Stimulated activated CD4-positive, alpha-beta T cell treated with anti-CD3 and anti-CD28 coated beads, Interleukin-4, amount 100 ng/mL, for 48 hours (primary cell): ENCODE measurements around the gene WDR18.
A peak's percentile ranks its signal among the peaks of the same experiment; 100 is the strongest.

Experiments used
- DNase-seq, 2 donors: peaks; one replicate each; pipeline ENCODE4 v3.0.0-alpha.2; 2020; ENCODE audit warnings: low read depth in 2 of 2

Gene WDR18

DNA sequence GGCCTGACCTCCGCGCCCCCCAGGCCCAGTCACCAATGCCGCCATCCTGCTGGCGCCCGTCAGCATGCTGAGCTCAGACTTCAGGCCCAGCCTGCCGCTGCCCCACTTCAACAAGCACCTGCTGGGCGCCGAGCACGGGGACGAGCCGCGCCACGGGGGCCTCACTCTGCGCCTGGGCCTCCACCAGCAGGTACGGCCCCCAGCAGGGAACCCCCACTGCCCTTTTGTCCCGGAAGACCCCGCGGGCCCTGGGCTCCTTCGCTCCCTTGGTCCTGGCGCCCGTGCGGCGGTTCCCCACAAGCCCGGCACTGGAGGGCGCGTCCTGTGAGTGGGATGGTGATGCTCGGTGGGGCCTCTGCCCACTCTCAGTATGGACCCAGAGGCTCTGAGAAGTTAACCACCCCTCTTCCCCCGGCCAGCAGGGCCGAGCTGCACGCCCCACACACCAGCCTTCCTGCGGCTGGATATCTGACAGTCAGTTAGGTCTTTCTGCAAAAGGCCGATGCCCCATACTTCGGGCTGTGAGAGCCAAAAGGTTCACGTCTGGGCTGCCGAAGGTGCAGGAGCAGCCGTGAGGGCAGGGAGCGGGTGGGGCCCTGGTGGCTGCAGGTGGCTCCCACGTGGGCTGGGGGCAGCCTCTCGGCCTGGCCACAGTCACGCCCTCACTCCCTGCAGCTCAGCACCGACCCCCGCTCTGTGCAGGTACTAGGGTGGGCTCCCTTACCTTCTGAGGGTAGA is 8.0 kb downstream of the WDR18 start:
- DNase-seq: no peak

DNA sequence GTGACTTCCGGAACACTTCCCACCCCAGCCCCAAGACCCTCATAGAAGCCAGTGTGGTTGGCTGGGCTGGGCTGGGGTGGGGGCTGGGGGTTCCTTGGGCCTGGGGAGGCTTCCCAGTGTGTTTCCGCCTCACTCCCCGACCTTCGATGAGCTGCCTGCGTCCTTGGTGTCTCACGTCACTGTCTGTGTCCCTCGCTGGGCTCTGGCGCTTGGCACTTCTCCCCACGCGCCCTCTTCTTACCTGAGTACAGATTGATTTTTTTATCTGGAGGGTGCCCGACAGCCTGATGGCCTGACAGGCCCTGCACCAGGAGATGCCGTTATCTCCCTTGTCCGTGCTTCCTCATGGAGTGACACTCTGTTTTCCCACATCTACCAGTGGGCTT is 8.5 kb downstream of the WDR18 start:
- no peak for DNase-seq

DNA sequence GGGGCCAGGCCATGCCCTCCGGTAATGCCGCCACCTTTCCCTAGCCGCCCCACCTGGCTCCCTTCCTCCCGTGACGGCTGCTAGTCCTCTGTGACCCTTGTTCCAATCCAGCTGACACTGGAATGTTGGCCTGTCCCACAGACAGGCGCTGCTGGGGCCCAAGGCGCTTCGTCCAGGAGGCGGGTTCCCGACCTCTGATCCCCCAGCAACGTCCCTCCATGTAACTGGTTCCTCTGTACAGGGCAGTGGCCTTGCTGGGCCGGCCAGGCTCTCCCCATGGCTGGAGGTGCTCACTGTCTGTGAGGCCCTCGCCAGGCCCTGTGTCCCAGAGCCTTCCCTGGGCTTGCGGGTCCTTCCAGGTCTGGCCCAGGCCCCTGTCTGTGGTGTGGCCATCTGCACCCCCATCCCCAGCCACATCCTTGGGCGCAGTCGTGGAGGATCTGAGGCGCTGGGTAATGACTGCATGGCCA is 9.3 kb downstream of the WDR18 start:
- no peak for DNase-seq

DNA sequence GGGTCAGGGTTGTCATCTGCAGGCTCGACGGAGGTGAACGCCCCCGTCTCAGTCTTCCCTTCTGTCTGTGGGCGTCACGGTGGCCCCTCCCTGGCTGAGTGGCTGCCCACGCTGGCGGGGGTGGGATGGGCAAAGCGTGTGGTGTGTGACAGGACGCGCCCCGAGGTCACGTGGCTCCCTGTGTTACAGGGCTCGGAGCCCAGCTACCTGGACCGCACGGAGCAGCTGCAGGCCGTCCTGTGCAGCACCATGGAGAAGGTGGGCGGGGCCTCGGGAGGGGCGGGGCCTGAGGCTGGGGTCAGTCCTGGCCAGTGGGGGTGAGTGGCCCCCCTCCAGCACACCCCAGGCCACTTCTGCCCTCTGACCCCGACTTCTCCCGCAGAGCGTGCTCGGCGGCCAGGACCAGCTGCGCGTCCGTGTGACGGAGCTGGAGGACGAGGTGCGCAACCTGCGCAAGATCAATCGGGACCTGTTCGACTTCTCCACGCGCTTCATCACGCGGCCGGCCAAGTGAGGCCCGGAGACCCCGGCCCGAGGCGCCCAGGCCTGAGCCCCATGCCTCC is 9.8 kb downstream of the WDR18 start:
- DNase-seq: no peak

DNA sequence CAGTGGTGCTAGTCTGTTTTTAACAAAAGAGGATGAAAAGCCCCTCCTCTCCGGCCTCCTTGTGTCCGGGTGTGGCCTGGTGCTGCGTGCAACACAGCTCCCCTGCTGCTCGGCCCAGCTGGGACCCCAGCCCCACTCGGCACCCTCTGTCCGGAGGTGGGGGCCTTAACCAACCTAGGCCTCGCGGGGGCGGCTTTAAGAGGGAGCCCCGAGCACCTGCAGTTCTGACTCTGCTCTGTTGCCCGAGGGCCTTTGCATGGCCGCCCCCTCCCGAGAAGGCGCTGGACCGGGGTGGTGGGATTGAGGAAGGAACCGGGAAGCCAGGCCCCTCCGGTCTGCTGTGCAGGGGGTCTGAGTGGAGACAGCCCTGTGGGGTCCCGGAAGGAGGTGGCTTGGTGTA is 10.4 kb downstream of the WDR18 start:
- DNase-seq: no peak

DNA sequence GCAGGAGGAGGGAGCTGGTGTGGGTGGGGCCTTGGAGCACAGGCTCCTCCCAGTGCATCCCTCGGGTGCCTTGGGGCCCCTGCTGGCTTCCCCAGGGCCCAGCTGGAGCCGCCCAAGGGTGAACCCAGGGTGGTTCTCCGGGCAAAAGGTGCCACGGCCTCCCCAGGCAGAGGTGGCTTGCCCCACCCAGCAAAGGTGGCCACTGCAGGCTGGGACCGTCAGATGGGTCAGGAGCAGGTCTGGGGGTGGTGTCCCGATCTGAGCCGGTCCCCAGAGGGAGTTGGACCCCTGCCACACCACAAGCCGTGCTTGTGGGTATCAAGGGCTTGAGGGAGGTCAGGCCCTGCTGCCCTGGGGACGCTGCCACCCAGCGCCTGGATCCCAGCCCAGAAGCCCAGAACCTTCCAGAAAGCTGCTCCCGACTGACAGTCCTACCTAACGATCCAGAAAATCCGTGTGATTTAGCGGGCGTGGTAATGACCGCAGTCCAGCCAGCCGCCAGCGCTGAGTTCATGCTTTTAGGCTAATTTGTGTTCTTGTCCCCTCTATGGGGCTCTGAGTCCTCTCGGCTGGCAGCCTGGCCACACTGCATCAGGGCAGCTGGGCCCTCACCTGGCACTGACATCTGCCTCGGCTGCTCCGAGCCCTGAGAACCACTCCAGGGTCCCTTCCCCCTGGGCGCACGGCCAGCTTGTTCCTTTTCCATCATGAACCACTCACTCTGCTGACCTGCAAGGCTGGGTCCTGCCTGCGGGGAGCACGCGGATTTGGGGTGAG is 11.1 kb downstream of the WDR18 start:
- DNase-seq: no peak

DNA sequence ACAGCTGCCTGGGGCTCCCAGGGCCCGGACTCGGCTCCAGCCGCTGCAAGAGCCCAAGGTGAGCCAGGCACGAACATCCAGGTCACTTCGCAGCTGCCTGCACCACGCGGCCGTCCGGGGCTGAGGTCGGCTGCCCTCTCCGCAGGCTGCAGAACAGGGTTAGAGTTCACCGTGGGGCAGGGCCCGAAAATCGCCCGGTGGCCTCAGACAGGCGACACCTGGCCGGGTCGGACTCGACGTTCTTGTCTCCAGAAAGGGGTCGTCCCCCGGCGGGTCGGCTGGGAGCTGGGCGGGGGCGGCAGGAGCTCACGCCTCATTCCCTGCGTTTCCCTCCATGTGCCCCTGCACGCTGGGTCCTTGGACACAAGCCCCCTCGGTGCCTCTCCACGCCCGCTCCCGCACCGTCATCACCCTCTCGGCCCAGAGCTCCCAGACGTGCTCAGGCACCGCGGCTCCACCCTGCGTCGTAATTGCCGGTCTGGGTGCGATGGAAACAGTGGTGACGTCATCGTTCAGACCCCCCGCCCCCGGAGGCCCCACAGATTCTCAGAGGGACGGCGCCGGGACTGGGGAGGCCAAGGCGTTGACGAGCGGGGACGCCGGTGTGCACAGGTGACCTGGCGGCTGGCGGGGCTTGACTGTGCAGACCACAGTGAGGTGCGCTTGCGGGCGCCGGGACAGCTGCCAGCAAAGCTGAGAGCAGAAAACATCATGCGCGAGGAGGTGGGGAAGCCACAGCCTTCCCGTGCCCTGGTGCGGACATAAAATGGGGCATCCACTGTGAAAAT is 12.1 kb downstream of the WDR18 start:
- peak; percentile 47 to 56 for DNase-seq

DNA sequence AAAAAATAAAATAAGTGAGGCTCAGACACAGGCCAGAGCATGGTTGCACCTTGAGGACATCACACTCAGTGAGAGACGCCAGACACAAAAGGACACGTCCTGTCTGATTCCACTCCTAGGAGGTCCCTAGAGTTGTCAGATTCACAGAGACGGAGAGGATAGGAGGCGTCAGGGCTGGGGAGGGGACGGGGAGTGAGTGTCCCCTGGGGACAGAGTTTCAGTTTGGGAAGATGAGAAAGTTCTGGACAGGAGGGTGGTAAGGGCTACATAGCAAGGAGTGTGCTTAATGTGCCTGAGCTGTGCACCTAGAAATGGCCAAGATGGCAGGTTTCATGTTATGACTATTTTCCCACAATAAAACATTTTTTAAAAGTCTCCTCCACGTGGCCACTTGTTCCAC is 13.9 kb downstream of the WDR18 start:
- DNase-seq: no peak

DNA sequence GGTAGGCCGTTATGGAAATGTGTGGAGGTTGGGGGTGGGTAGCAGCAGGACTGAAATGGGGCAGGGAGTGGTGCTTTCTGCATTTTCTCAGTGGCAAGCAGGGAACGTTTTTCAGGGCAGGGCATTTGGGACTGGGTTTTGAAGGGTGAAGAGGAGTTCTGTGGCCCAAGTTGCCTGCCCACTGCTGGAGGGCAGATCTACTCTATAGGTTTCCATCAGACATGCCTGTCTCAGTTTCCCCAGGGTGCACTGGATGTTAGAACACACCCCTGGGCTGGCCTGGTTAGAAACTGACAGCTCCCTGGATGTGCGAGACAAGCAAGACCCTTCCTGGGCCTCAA is 15.2 kb downstream of the WDR18 start:
- DNase-seq: no peak

DNA sequence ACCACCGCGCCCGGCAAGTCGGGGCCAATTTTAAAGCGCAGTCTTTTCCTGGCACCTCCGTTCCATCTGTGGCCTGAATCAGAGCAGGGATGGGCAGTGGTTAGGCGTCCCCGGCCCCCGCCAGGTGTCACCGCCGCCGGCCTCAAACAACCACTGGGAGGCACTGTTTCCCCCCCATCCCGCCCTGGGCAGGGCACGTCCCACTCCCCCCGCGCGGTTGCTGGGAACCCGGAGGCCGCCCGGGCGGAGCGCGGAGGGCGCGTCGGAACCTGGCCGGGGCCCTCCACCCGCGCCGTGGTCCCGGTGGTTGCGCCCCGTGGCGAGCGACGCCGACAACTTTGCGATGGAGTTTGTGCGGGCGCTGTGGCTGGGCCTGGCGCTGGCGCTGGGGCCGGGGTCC is 15.9 kb downstream of the WDR18 start, which contains the start of gene GRIN3B:
Gene GRIN3B, plus strand, starts transcription at position 325 of the 400 bp plus-strand sequence. Its CDS starts 19 bp downstream, at position 344.
- peak; percentile 66 to 70 for DNase-seq

DNA sequence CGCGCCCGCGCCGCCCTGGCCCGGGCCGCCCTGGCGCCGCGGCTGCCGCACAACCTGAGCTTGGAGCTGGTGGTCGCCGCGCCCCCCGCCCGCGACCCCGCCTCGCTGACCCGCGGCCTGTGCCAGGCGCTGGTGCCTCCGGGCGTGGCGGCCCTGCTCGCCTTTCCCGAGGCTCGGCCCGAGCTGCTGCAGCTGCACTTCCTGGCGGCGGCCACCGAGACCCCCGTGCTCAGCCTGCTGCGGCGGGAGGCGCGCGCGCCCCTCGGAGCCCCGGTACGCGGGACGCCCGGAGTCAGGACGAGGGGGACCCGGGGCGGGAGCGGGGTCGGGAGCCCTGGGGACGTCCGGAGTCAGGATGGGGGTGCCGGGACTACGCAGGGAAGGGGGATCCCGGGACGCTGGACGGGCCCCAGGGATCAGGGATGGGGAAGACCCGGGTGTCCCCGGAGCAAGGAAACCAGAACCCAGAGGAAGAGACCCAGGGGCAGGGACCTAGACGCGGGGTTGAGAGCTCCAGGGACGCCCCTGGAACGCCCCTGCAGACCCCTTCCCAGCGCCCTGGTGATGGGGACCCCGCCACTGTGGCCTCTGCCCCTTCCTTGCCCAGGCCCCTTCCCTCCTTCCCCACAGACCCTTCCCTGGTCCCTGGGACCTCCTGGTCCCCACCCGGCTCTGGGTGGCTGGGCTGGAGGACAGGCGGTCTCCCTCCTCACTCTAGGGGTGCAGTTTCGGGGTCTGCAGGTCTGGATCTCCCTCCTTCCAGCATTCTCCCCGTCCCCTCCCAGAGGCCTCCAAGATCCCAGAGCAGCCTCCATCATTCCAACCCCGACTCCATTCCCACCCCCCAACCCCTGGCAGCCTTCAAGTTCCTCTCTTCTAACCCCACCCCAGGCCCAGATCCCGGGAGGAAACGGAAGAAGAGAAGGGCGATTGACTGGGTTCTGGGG is 16.7 kb downstream of the WDR18 start:
- DNase-seq: no peak

DNA sequence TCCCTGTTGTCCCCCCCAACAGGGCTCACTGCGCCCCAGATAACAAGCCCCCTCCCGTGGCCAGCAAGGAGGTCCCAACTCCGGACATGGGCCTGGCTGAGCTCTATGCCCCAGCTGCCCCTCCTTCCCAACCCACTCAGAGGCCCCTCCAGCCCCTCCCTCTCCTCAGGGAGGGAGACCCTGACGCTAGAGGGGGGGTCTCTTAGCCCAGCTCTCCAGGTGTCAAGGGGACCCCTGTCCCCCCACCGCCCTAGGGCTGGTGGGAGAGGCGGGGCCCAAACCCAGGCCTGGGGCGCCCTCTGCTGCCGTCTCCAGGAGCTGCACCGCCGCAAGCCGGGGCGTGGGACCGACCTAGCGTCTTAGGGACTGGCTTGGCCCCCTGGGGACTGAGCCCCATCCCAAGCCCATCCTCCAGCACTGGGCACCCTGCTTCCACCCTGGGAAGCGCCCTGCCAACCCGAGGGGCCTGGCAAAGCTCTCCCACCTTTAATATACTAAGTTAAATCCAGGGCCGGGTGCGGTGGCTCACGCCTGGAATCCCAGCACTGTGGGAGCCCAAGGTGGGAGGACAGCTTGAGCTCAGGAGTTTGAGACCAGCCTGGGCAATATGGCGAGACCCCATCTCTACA is 17.5 kb downstream of the WDR18 start:
- DNase-seq: peak; percentile 49 to 68

DNA sequence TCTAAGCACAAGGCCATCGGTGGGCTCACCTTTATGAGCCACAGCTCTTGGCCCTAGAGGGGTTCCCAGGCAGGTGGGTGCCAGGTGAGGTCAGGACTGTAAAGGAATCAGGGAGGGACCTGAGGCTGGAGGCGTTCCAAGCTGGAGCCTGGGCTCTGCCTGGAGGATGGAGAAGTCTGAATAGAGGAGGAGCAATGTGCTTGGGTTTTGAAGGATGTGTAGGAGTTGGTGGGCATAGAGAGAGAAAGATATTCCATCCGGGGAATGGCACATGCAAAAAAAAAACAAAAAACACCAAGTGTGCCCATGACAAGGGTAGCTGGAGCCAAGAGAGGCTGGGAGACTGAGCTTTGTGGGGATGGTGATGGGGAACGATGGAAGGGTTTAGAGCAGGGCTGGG is 18.5 kb downstream of the WDR18 start:
- DNase-seq: no peak

DNA sequence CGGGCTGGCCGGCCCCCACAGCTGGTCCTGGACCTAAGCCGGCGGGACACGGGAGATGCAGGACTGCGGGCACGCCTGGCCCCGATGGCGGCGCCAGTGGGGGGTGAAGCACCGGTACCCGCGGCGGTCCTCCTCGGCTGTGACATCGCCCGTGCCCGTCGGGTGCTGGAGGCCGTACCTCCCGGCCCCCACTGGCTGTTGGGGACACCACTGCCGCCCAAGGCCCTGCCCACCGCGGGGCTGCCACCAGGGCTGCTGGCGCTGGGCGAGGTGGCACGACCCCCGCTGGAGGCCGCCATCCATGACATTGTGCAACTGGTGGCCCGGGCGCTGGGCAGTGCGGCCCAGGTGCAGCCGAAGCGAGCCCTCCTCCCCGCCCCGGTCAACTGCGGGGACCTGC is 19.1 kb downstream of the WDR18 start:
- DNase-seq: no peak

DNA sequence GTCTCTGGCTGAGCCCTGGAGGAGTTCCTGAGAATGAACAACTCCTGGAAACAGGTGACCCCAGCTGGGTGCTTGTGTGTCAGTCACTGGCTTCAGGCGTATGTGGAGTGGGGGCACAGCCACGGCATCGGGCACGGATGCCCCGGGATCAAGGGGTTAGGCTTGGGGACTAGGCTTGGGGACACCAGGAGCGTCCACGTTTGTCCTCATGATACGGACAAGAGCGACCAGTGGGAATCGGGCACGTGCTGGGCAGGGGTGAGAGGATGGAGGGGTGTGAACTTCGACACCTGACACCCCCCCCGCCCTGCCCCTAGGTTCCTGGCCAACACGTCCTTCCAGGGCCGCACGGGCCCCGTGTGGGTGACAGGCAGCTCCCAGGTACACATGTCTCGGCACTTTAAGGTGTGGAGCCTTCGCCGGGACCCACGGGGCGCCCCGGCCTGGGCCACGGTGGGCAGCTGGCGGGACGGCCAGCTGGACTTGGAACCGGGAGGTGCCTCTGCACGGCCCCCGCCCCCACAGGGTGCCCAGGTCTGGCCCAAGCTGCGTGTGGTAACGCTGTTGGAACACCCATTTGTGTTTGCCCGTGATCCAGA is 20.2 kb downstream of the WDR18 start:
- DNase-seq: no peak

DNA sequence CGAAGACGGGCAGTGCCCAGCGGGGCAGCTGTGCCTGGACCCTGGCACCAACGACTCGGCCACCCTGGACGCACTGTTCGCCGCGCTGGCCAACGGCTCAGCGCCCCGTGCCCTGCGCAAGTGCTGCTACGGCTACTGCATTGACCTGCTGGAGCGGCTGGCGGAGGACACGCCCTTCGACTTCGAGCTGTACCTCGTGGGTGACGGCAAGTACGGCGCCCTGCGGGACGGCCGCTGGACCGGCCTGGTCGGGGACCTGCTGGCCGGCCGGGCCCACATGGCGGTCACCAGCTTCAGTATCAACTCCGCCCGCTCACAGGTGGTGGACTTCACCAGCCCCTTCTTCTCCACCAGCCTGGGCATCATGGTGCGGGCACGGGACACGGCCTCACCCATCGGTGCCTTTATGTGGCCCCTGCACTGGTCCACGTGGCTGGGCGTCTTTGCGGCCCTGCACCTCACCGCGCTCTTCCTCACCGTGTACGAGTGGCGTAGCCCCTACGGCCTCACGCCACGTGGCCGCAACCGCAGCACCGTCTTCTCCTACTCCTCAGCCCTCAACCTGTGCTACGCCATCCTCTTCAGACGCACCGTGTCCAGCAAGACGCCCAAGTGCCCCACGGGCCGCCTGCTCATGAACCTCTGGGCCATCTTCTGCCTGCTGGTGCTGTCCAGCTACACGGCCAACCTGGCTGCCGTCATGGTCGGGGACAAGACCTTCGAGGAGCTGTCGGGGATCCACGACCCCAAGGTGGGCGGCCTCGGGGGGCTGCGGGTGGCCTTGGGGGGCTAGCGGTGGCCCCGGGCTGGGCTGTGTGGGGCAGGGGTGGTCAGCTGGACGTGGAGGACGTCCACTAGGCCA is 20.9 kb downstream of the WDR18 start:
- no peak for DNase-seq

DNA sequence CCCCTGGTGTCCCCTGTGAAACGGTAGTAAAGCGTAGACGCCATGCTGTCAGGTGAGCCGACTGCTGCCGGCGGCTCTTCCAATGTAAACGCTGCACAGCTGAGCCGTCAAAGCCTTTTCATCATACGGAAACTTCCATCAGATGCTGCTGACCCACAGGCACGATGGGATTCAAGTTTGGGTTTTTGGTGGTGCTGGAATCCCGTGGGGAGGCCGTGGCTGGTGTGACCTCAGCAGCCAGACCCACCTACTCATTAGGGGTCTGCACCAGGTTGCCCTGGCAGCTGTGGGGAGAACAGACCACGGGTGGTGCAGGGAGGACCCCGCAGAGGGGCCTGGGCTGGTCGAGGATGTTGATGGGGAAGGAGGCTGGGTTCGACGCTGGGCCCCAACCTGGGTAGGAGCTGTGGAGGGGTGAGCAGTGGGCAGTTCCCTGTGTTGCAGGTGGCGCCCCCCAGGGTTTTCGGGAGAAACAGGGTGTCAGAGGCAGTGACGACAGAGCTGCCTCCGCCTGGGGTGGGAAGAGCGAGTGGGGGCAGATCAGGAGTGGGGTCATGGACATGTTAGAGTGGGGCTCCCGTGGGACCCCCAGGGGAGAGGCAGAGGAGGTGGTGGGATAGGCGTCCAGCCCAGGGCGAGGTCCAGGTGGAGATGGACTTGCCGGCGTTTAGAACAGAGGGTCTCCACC is 22.7 kb downstream of the WDR18 start:
- DNase-seq: no peak

DNA sequence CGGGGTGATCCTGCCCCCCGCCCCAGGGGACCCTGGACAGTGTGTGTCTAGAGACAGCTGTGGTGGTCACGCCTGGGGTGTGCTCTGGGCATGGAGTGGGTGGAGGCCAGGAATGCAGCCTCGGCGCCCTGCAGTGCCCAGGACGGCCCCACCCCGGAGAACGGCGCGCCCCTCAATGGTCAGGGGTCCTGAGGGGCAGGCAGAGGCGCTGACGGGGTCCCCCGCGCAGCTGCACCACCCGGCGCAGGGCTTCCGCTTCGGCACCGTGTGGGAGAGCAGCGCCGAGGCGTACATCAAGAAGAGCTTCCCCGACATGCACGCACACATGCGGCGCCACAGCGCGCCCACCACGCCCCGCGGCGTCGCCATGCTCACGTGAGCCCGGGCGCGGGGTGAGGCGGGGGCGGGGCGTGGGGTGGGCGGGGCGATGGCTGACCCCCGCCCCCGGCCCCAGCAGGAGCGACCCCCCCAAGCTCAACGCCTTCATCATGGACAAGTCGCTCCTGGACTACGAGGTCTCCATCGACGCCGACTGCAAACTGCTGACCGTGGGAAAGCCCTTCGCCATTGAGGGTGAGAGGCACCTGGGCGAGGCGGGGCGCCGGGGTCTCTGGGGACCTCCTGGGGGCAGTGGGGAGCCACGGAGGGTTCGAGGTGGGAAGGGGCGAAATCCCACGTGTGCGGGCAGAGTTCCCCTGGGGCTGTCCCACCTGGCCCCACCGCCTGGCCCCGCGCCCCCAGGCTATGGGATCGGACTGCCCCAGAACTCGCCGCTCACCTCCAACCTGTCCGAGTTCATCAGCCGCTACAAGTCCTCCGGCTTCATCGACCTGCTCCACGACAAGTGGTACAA is 23.5 kb downstream of the WDR18 start:
- no peak for DNase-seq
